ENCODE measurements around the gene ABCD3. TPM values are rescaled to one million over a fixed set of nuclear protein-coding genes. Genes with fewer than 3 reads are reported as not detected.

The ABCD3 gene
- total and polyA plus RNA-seq, 2 of the 13 experiments (the other 11 are each of a cell fraction or from before 2014, with no cell fraction given): 27.5 to 166 TPM

DNA sequence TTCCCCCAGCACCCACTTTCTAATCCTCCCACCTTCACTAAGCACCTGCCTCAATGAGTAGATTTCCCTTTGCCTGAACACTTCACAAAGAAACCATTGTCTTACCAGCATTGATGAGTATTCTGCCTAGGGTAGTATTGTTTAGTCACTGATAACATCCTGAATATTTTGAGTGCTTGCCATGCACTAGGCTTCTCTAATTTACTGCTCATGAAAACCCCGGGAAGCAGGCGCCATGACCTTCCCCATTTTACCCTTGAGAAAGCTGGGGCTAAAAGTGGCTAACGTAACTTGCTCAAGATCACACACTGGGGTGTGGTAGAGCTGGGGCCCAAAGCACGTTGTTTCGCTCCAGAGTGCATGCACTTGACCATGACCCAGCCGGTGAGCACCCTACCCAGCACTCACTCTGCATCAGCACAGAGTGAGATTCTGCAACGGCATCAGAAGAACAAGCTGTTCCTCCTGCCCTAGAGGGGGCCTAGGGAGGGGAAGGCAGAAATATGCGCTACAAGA lies 133.9 kb downstream of the ABCD3 start (continued):
- TF ChIP-seq, protein P1, sequence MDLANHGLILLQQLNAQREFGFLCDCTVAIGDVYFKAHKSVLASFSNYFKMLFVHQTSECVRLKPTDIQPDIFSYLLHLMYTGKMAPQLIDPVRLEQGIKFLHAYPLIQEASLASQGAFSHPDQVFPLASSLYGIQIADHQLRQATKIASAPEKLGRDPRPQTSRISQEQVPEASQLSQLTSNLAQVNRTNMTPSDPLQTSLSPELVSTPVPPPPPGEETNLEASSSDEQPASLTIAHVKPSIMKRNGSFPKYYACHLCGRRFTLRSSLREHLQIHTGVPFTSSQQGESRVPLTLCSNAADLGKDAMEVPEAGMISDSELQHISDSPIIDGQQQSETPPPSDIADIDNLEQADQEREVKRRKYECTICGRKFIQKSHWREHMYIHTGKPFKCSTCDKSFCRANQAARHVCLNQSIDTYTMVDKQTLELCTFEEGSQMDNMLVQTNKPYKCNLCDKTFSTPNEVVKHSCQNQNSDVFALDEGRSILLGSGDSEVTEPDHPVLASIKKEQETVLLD (CRISPR knock-in tag; IDR thresholded peaks at IDR 0.05; ENCODE audit: low read depth): no peak
- TF ChIP-seq CENPX (CRISPR knock-in tag; IDR thresholded peaks at IDR 0.05) (no peak), JUNB (CRISPR knock-in tag; IDR thresholded peaks at IDR 0.05; ENCODE audit: borderline replicate concordance) (no peak), NFE2 (CRISPR knock-in tag; IDR thresholded peaks at IDR 0.05) (no peak), ZIK1 (CRISPR knock-in tag; IDR thresholded peaks at IDR 0.05; ENCODE audit: borderline replicate concordance, low read depth) (no peak), ZNF543 (CRISPR knock-in tag; IDR thresholded peaks at IDR 0.05) (no peak), ZFP41 (CRISPR knock-in tag; IDR thresholded peaks at IDR 0.05; ENCODE audit: borderline replicate concordance) (no peak), BHLHE40 (IDR thresholded peaks at IDR 0.05; ENCODE audit: low read length) (no peak), ELF1 (CRISPR knock-in tag; IDR thresholded peaks at IDR 0.05) (no peak), HNRNPL (IDR thresholded peaks at IDR 0.05; ENCODE audit: low read depth, low read length) (no peak), HOXA5 (CRISPR knock-in tag; IDR thresholded peaks at IDR 0.05) (no peak), ZNF713 (CRISPR knock-in tag; IDR thresholded peaks at IDR 0.05) (no peak), HHEX (CRISPR knock-in tag; IDR thresholded peaks at IDR 0.05) (no peak), FOSL1 (CRISPR knock-in tag; IDR thresholded peaks at IDR 0.05; ENCODE audit: borderline replicate concordance) (no peak)
- TF ChIP-seq, protein P2, sequence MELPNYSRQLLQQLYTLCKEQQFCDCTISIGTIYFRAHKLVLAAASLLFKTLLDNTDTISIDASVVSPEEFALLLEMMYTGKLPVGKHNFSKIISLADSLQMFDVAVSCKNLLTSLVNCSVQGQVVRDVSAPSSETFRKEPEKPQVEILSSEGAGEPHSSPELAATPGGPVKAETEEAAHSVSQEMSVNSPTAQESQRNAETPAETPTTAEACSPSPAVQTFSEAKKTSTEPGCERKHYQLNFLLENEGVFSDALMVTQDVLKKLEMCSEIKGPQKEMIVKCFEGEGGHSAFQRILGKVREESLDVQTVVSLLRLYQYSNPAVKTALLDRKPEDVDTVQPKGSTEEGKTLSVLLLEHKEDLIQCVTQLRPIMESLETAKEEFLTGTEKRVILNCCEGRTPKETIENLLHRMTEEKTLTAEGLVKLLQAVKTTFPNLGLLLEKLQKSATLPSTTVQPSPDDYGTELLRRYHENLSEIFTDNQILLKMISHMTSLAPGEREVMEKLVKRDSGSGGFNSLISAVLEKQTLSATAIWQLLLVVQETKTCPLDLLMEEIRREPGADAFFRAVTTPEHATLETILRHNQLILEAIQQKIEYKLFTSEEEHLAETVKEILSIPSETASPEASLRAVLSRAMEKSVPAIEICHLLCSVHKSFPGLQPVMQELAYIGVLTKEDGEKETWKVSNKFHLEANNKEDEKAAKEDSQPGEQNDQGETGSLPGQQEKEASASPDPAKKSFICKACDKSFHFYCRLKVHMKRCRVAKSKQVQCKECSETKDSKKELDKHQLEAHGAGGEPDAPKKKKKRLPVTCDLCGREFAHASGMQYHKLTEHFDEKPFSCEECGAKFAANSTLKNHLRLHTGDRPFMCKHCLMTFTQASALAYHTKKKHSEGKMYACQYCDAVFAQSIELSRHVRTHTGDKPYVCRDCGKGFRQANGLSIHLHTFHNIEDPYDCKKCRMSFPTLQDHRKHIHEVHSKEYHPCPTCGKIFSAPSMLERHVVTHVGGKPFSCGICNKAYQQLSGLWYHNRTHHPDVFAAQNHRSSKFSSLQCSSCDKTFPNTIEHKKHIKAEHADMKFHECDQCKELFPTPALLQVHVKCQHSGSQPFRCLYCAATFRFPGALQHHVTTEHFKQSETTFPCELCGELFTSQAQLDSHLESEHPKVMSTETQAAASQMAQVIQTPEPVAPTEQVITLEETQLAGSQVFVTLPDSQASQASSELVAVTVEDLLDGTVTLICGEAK (IDR thresholded peaks at IDR 0.05): no peak
- TF ChIP-seq, protein P2 (CRISPR knock-in tag; IDR thresholded peaks at IDR 0.05): no peak
- TF ChIP-seq, protein P3, sequence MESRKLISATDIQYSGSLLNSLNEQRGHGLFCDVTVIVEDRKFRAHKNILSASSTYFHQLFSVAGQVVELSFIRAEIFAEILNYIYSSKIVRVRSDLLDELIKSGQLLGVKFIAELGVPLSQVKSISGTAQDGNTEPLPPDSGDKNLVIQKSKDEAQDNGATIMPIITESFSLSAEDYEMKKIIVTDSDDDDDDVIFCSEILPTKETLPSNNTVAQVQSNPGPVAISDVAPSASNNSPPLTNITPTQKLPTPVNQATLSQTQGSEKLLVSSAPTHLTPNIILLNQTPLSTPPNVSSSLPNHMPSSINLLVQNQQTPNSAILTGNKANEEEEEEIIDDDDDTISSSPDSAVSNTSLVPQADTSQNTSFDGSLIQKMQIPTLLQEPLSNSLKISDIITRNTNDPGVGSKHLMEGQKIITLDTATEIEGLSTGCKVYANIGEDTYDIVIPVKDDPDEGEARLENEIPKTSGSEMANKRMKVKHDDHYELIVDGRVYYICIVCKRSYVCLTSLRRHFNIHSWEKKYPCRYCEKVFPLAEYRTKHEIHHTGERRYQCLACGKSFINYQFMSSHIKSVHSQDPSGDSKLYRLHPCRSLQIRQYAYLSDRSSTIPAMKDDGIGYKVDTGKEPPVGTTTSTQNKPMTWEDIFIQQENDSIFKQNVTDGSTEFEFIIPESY (CRISPR knock-in tag; IDR thresholded peaks at IDR 0.05): no peak
- TF ChIP-seq, protein P4, sequence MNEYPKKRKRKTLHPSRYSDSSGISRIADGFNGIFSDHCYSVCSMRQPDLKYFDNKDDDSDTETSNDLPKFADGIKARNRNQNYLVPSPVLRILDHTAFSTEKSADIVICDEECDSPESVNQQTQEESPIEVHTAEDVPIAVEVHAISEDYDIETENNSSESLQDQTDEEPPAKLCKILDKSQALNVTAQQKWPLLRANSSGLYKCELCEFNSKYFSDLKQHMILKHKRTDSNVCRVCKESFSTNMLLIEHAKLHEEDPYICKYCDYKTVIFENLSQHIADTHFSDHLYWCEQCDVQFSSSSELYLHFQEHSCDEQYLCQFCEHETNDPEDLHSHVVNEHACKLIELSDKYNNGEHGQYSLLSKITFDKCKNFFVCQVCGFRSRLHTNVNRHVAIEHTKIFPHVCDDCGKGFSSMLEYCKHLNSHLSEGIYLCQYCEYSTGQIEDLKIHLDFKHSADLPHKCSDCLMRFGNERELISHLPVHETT (CRISPR knock-in tag; conservative IDR thresholded peaks at IDR 0.05): no peak

Measured in HepG2 (cell line).